Muscle of back (tissue), 10 donors: ENCODE data around the gene SCAF1. TPM values are rescaled to one million over a fixed set of nuclear protein-coding genes. Genes with fewer than 3 reads are reported as not detected.

Experiments used
- polyA plus RNA-seq, 10 donors: library from polyadenylated mRNA; unstranded; fragments of 120-200 nt; gene quantifications; one replicate each; pipeline ENCODE4 v1.2.1, GENCODE V29; 2013; ENCODE audit not compliant: insufficient read length in 10 of 10

SCAF1 gene
- polyA plus RNA-seq, 10 donors = 19.3 to 32.8 (median 25.3) TPM

Other genes starting within 250 kb of the SCAF1 start
- not detected for gene PTH2, start 218.8 kb upstream of the SCAF1 start, polyA plus RNA-seq
- not detected for gene GFY, start 216.8 kb upstream of the SCAF1 start, polyA plus RNA-seq
- gene SLC17A7, start 200.7 kb upstream of the SCAF1 start, polyA plus RNA-seq = 1 to 10 TPM in 6 of 10 donors, under 1 TPM in 4; 0.45 to 2.0 (median 1.1) TPM
- 10 to 100 TPM; 34.6 to 51.9 (median 37.9) TPM for gene PIH1D1, start 190.4 kb upstream of the SCAF1 start, polyA plus RNA-seq
- gene ALDH16A1, start 189.0 kb upstream of the SCAF1 start, polyA plus RNA-seq = 10 to 100 TPM in 7 of 10 donors, 1 to 10 TPM in 3; 6.0 to 17.8 (median 10.6) TPM
- gene FLT3LG, start 168.0 kb upstream of the SCAF1 start, polyA plus RNA-seq = 1 to 10 TPM; 2.2 to 8.1 (median 3.4) TPM
- gene RPL13A, start 154.6 kb upstream of the SCAF1 start, polyA plus RNA-seq = 1,000 to 10,000 TPM; 3,542 to 5,037 (median 4,448) TPM
- gene RPS11, start 145.8 kb upstream of the SCAF1 start, polyA plus RNA-seq = 1,000 to 10,000 TPM; 2,415 to 3,967 (median 3,509) TPM
- gene FCGRT, start 129.5 kb upstream of the SCAF1 start, polyA plus RNA-seq = 100 to 1,000 TPM; 144 to 218 (median 175) TPM
- 10 to 100 TPM; 37.0 to 96.6 (median 55.4) TPM for gene RCN3, start 114.2 kb upstream of the SCAF1 start, polyA plus RNA-seq
- gene NOSIP, start 61.7 kb upstream of the SCAF1 start, polyA plus RNA-seq = 10 to 100 TPM; 42.8 to 73.0 (median 54.0) TPM
- under 1 TPM; 0.22 to 0.81 (median 0.57) TPM for gene PRRG2, start 60.9 kb upstream of the SCAF1 start, polyA plus RNA-seq
- gene PRR12, start 51.0 kb upstream of the SCAF1 start, polyA plus RNA-seq = 10 to 100 TPM; 12.2 to 20.5 (median 16.1) TPM
- gene RRAS, start 2.1 kb upstream of the SCAF1 start, polyA plus RNA-seq = 10 to 100 TPM; 24.2 to 35.5 (median 30.9) TPM
- gene IRF3, start 23.6 kb downstream of the SCAF1 start, polyA plus RNA-seq = 10 to 100 TPM; 25.2 to 44.4 (median 33.7) TPM
- 10 to 100 TPM; 21.3 to 32.7 (median 25.3) TPM for gene BCL2L12, start 23.7 kb downstream of the SCAF1 start, polyA plus RNA-seq
- gene PRMT1, start 35.1 kb downstream of the SCAF1 start, polyA plus RNA-seq = 100 to 1,000 TPM; 169 to 194 (median 184) TPM
- 1 to 10 TPM in 4 of 10 donors, under 1 TPM in 6; 0.47 to 1.4 (median 0.93) TPM for gene ADM5, start 47.4 kb downstream of the SCAF1 start, polyA plus RNA-seq
- 10 to 100 TPM in 3 of 10 donors, 1 to 10 TPM in 7; 7.0 to 21.4 (median 9.7) TPM for gene CPT1C, start 48.9 kb downstream of the SCAF1 start, polyA plus RNA-seq
- 1 to 10 TPM in 2 of 10 donors, under 1 TPM in 8; 0.39 to 1.2 (median 0.81) TPM for gene TSKS, start 121.1 kb downstream of the SCAF1 start, polyA plus RNA-seq
- 10 to 100 TPM; 47.9 to 61.1 (median 54.5) TPM for gene AP2A1, start 124.8 kb downstream of the SCAF1 start, polyA plus RNA-seq
- gene FUZ, start 171.1 kb downstream of the SCAF1 start, polyA plus RNA-seq = 10 to 100 TPM; 13.3 to 21.5 (median 16.0) TPM
- gene MED25, start 176.1 kb downstream of the SCAF1 start, polyA plus RNA-seq = 10 to 100 TPM; 22.4 to 33.5 (median 29.0) TPM
- gene PTOV1, start 208.9 kb downstream of the SCAF1 start, polyA plus RNA-seq = 100 to 1,000 TPM; 162 to 212 (median 191) TPM
- 10 to 100 TPM; 17.2 to 41.4 (median 26.2) TPM for gene PNKP, start 225.4 kb downstream of the SCAF1 start, polyA plus RNA-seq
- 10 to 100 TPM; 27.4 to 39.4 (median 32.2) TPM for gene AKT1S1, start 235.1 kb downstream of the SCAF1 start, polyA plus RNA-seq
- 10 to 100 TPM; 28.2 to 39.9 (median 31.9) TPM for gene TBC1D17, start 235.5 kb downstream of the SCAF1 start, polyA plus RNA-seq